Bronchial epithelial cell (primary cell): ENCODE data around the gene HSFX2. TPM values are rescaled to one million over a fixed set of nuclear protein-coding genes. Genes with fewer than 3 reads are reported as not detected.
A peak's percentile ranks its signal among the peaks of the same experiment; 100 is the strongest.
"Not testable (repeated sequence)": the region's sequence is repeated elsewhere in the genome, so short reads cannot be mapped to it uniquely, and the experiment has no call there.

Experiments used
- DNase-seq: peaks from one replicate; pipeline ENCODE4 v3.0.0-alpha.2; 2010; ENCODE audit warnings: low read depth
- FAIRE-seq: peaks from 2 replicates; lab custom pipeline; 2011; peaks lifted over from hg19 to GRCh38; lab: Jason Lieb, UNC
- H3K27me3 ChIP-seq: 2 replicates; pipeline ENCODE4 v1.5.1; 2011; ENCODE audit warnings: low read length; ENCODE audit not compliant: control insufficient read depth, insufficient read depth
- H3K36me3 ChIP-seq: 2 replicates; pipeline ENCODE4 v1.5.1; 2011; ENCODE audit warnings: low read length; ENCODE audit not compliant: control insufficient read depth, insufficient read depth
- H3K4me3 ChIP-seq: 2 replicates; pipeline ENCODE4 v1.5.1; 2011; ENCODE audit warnings: mild to moderate bottlenecking, low read depth, low read length, control low read depth
- CTCF ChIP-seq: IDR thresholded peaks from 2 replicates; pipeline ENCODE4 v1.5.1; 2011; ENCODE audit warnings: mild to moderate bottlenecking, moderate library complexity, low read length, control low read depth, inconsistent platforms; ENCODE audit not compliant: insufficient read depth, severe bottlenecking
- total RNA-seq: library from RNA; depleted of rRNA; stranded (reverse); fragments of >200 nt; gene quantifications from 2 replicates; pipeline ENCODE4 v1.2.1, GENCODE V29; 2014

Gene HSFX2
- total RNA-seq, 1 donor from 2014 or later = not detected

- not testable (repeated sequence) for DNase-seq, H3K27me3 ChIP-seq, H3K4me3 ChIP-seq, FAIRE-seq, H3K36me3 ChIP-seq
These were observed 48.2 kb downstream of the HSFX2 start for GRCh38 chrX:149546962-149547361.

GRCh38 chrX:149545545-149546543 is 49.3 kb downstream of the HSFX2 start:
- TF ChIP-seq CTCF = peak; percentile 12
- peak; percentile 50 for FAIRE-seq
- H3K4me3 ChIP-seq, DNase-seq, H3K27me3 ChIP-seq, H3K36me3 ChIP-seq: not testable (repeated sequence)

Other genes starting within 250 kb of the HSFX2 start
- gene IDS, start 90.0 kb downstream of the HSFX2 start, total RNA-seq = 12.4 and 21.5 TPM in 2 replicates
- 19.5 and 20.1 TPM in 2 replicates for gene EOLA1, start 54.3 kb downstream of the HSFX2 start, total RNA-seq
- not detected in 2 replicates for gene HSFX3, start 45.4 kb downstream of the HSFX2 start, total RNA-seq
- gene MAGEA9B, start 7.9 kb downstream of the HSFX2 start, total RNA-seq = not detected in 2 replicates
- 20.3 and 27.0 TPM in 2 replicates for gene TMEM185A, start 36.5 kb upstream of the HSFX2 start, total RNA-seq
- gene MAGEA11, start 116.7 kb upstream of the HSFX2 start, total RNA-seq = not detected in 2 replicates
- 0.53 and 0.77 TPM in 2 replicates for gene HSFX1, start 178.8 kb upstream of the HSFX2 start, total RNA-seq
- gene MAGEA9, start 186.6 kb upstream of the HSFX2 start, total RNA-seq = not detected in 2 replicates